MCF 10A (cell line): ENCODE data around the gene LYSMD3. TPM values are rescaled to one million over a fixed set of nuclear protein-coding genes. Genes with fewer than 3 reads are reported as not detected.

ENCODE experiments used
- BruUV-seq: library from RNA; stranded (reverse); fragments of 400-500 nt; replicated peaks from 2 replicates; lab custom pipeline; 2021; lab: Mats Ljungman, UMichigan
- CTCF ChIA-PET: fragments of 300-600 bp; sonication (Branson Sonifier 250); formaldehyde crosslinking; extraction: SDS; loops from one replicate; lab custom pipeline; 2021; ENCODE audit warnings: antibody characterized with exemption, inconsistent platforms; lab: Yijun Ruan, JAX
- POLR2A ChIA-PET: fragments of 300-600, 350-650 bp; sonication (Branson Sonifier 250); formaldehyde crosslinking; extraction: SDS; loops from one replicate; lab custom pipeline; 2020; ENCODE audit warnings: antibody characterized with exemption, inconsistent platforms; lab: Yijun Ruan, JAX
- DNase-seq: peaks from one replicate; pipeline ENCODE4 v3.0.0-alpha.2; 2018; ENCODE audit not compliant: unreplicated experiment
- H3K27ac Mint-ChIP-seq: one replicate; pipeline ENCODE4 v1.8.0; 2022; ENCODE audit warnings: mild to moderate bottlenecking, low read depth, mixed read lengths; ENCODE audit not compliant: unreplicated experiment
- H3K27me3 Mint-ChIP-seq: one replicate; pipeline ENCODE4 v1.8.0; 2022; ENCODE audit warnings: mixed read lengths; ENCODE audit not compliant: insufficient read depth, unreplicated experiment
- H3K36me3 Mint-ChIP-seq: one replicate; pipeline ENCODE4 v1.8.0; 2022; ENCODE audit warnings: mild to moderate bottlenecking, moderate library complexity, mixed read lengths; ENCODE audit not compliant: insufficient read depth, unreplicated experiment
- H3K4me1 Mint-ChIP-seq: one replicate; pipeline ENCODE4 v1.8.0; 2022; ENCODE audit warnings: mixed read lengths; ENCODE audit not compliant: insufficient read depth, unreplicated experiment
- H3K4me3 Mint-ChIP-seq: one replicate; pipeline ENCODE4 v1.8.0; 2022; ENCODE audit warnings: mild to moderate bottlenecking, moderate library complexity, mixed read lengths; ENCODE audit not compliant: unreplicated experiment
- H3K9me3 Mint-ChIP-seq: one replicate; pipeline ENCODE4 v1.8.0; 2022; ENCODE audit warnings: mixed read lengths; ENCODE audit not compliant: unreplicated experiment
- intact Hi-C: fragments of 100-400 bp; cut with micrococcal nuclease; formaldehyde crosslinking; loops from 2 replicates; pipeline ENCODE4 v1.14.1; 2022
- total RNA-seq: library from RNA; stranded (reverse); gene quantifications from 2 replicates; pipeline ENCODE4 v1.2.3, GENCODE V29; 2022
- TF ChIP-seq, protein P1 (sequence below): fragments of 200-600 bp; IDR thresholded peaks from one replicate; pipeline ENCODE4 v1.8.0; 2022; ENCODE audit warnings: antibody characterized with exemption, mild to moderate bottlenecking; ENCODE audit not compliant: unreplicated experiment

Gene LYSMD3
- total RNA-seq, 1 experiment from 2014 or later, result 27.4 TPM

DNA sequence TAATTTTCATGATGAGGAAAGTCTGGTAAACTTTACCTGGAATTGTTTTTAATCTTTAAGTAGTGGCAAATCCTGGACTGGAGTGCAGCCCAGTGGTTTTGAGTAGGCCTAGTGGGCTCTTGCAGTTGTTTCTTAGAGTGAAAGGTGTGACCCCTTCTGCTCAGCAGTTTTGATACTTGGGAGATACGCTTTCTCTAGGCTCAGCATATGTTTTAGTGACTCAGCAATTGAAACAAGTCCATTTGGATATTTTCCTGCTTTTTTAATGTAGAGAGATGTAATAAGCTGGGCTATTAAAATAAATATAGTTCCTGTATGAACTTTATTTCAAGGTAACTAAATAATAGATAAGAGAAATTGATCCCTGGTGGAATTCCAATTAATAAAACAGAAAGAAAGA is 48.7 kb downstream of the LYSMD3 start:
- no peak for DNase-seq
- no peak overlapping the region for H3K27ac Mint-ChIP-seq
- BruUV-seq, result no TSS peak
- no peaks in the 10 kb centered on the region for H3K9me3 Mint-ChIP-seq
- TF ChIP-seq, protein P1, sequence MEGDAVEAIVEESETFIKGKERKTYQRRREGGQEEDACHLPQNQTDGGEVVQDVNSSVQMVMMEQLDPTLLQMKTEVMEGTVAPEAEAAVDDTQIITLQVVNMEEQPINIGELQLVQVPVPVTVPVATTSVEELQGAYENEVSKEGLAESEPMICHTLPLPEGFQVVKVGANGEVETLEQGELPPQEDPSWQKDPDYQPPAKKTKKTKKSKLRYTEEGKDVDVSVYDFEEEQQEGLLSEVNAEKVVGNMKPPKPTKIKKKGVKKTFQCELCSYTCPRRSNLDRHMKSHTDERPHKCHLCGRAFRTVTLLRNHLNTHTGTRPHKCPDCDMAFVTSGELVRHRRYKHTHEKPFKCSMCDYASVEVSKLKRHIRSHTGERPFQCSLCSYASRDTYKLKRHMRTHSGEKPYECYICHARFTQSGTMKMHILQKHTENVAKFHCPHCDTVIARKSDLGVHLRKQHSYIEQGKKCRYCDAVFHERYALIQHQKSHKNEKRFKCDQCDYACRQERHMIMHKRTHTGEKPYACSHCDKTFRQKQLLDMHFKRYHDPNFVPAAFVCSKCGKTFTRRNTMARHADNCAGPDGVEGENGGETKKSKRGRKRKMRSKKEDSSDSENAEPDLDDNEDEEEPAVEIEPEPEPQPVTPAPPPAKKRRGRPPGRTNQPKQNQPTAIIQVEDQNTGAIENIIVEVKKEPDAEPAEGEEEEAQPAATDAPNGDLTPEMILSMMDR, result no peak
- intact Hi-C loops, result no loop called here
- H3K4me3 Mint-ChIP-seq, result no peak overlapping the region
- CTCF ChIA-PET, result interaction anchor here (1.5 kb wide), 1 partner anchor 50 kb away, joined by 4 read pairs; no protein-coding TSS in a partner anchor
- POLR2A ChIA-PET, result no interaction called here
- H3K27me3 Mint-ChIP-seq, result no peaks in the 10 kb centered on the region
- no peaks in the 10 kb centered on the region for H3K36me3 Mint-ChIP-seq
- peaks cover 12% of the 10 kb centered on the region for H3K4me1 Mint-ChIP-seq

DNA sequence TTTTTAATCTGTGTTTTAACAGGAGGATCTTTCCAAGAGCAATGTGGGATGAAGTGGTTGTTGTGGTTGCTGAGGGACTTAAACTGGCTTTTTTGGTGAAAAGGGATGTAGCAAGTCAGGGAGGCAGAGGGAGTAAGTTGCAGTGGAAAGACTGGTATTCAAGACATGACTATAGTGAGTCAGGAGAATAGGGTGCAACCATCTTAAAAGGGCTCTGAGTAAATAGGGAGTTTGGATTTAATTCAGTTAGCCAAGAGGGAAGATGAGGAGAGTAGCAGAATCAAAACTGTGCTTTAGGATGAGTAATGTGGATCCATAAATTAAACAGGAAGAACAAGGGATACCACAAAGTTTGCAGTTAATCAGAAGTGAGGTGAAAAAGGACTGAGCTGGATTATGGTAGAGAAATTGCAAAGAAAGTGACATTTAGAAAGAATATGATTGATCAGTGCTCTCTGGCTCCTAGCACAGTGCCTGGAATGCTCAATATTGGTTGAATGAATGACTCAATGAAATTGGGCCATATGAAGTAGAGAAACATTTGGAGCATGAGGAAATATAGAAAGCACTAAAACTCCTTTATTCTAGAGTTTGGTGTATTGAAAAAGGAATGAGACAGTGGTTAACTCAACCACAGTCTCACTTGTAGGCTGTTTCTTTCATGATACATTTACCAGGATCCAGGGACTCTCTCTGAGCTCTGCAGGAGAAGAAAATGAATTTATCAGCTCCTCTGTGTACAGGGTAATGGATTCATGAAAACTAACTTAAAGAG is 49.6 kb downstream of the LYSMD3 start:
- H3K4me1 Mint-ChIP-seq, result peaks cover 12% of the 10 kb centered on the region
- no peaks in the 10 kb centered on the region for H3K27me3 Mint-ChIP-seq
- ChIA-PET CTCF (no interaction called here), POLR2A (no interaction called here)
- DNase-seq, result no peak
- H3K27ac Mint-ChIP-seq, result no peak overlapping the region
- intact Hi-C loops, result no loop called here
- no peaks in the 10 kb centered on the region for H3K36me3 Mint-ChIP-seq
- BruUV-seq, result no TSS peak
- TF ChIP-seq, protein P1, result no peak
- H3K9me3 Mint-ChIP-seq, result no peaks in the 10 kb centered on the region
- no peak overlapping the region for H3K4me3 Mint-ChIP-seq

DNA sequence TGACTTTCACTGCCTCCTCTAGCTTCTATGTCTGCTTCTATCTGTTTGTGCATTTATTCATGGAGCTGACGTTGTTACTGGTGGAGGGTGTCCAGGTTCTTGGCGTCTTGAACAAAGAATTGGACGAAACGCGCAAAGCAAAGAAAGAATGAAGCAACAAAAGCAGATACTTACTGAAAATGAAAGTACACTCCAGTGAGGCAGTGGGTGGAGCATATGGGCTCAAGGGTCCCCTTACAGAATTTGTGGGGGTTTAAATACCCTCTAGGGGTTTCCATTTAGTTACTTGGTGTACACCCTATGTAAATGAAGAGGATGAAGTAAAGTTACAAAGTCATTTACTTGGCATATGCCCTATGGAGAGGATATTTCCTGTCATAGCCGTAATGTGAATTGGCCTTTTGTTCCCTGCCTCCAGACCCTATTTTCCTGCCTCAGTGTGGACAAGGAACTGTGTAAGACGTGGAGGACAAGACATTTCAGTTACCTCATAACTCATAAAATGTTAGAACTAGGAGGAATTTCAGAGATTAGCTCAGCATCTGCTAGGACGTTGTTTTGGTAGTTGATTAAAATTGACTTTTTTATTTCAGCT is 51.7 kb downstream of the LYSMD3 start:
- Mint-ChIP-seq H3K9me3 (no peaks in the 10 kb centered on the region), H3K27ac (peak overlapping the region; percentile 15), H3K4me1 (peaks cover 18% of the 10 kb centered on the region), H3K36me3 (no peaks in the 10 kb centered on the region), H3K27me3 (no peaks in the 10 kb centered on the region), H3K4me3 (peak overlapping the region; percentile 12)
- ChIA-PET POLR2A (interaction anchor here (1.1 to 4.9 kb wide), 4 partner anchors 21 to 69 kb away, joined by 3 to 68 read pairs (median 6); partner anchors contain the start of genes CETN3 and LYSMD3), CTCF (interaction anchor here (0.6 to 1.9 kb wide), 6 partner anchors 19 to 53 kb away, joined by 3 to 5 read pairs (median 4); no protein-coding TSS in a partner anchor)
- BruUV-seq, result no TSS peak
- intact Hi-C loops, result no loop called here
- TF ChIP-seq, protein P1, result no peak
- no peak for DNase-seq

DNA sequence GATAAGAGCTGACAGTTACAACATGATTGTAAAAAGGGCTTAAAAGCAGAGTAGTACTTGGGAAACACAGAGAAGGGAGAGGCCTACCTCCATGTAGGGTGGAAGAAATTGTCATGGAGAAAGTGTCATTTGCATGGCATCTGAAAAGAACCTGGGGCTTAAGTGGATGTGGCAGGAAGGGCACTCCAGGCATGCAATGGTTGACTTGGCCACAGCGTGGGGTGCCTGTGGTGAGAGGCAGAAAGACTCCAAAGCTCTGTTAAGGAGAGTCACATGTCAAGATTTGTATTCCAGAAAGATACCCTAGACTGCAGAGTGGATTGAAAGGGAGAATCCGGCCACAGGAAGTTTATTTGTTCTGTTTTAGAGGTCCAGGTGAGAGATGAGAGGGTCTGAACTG is 52.3 kb downstream of the LYSMD3 start:
- Mint-ChIP-seq H3K27me3 (no peaks in the 10 kb centered on the region), H3K27ac (peak overlapping the region; percentile 15), H3K36me3 (no peaks in the 10 kb centered on the region), H3K9me3 (no peaks in the 10 kb centered on the region), H3K4me1 (peaks cover 22% of the 10 kb centered on the region), H3K4me3 (peak overlapping the region; percentile 12)
- DNase-seq, result no peak
- ChIA-PET CTCF (interaction anchor here (0.6 to 3.2 kb wide), 5 partner anchors 16 to 53 kb away, joined by 3 to 17 read pairs (median 3); no protein-coding TSS in a partner anchor), POLR2A (interaction anchor here (1.7 to 6.0 kb wide), 3 partner anchors 52 to 68 kb away, joined by 8 to 122 read pairs (median 68); partner anchors contain the start of genes CETN3 and LYSMD3)
- TF ChIP-seq, protein P1, result no peak
- BruUV-seq, result no TSS peak
- intact Hi-C loops, result no loop called here
